Measurements from ENCODE around the gene WDR13.
"Not testable (repeated sequence)": the region's sequence is repeated elsewhere in the genome, so short reads cannot be mapped to it uniquely, and the experiment has no call there.

Gene WDR13

DNA sequence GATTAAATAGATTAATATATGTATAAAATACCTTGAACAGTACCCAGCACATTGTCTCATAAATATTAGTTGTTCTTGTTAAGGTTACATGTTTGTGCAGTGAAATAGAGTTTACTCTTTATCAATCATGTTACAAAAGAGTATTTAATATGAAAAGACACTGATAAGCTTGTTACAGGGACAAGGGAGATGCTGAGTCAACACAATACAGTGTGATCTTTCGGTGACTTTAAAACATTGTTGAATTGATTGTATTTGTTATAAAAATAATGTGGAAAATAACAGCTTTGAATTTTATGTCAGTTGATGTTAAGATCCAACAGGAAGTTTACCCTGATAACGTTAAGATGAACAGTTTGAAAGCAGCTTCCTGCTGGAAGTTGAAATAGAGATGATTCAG is 1.4 kb upstream of the WDR13 start:
- no peak for DNase-seq

DNA sequence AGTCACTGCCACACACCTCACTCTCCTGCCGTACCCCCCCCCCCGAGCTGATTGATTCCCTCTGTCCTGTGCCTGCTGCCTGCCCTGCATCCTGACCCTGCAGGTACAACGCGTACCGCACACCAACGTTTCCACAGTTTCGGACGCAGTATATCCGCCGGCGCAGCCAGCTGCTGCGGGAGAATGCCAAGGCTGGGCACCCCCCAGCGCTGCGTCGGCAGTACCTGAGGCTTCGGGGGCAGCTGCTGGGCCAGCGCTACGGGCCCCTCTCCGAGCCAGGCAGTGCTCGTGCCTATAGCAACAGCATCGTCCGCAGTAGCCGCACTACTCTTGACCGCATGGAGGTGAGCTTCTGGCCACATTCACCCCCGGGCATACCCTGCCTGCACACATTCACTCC is 1.3 kb downstream of the WDR13 start:
- no peak for DNase-seq

GRCh38 chrX:48599341-48599740 is 2.0 kb downstream of the WDR13 start:
- DNase-seq, result no peak

- DNase-seq, result no peak
Observed at GRCh38 chrX:48600226-48600625, 2.9 kb downstream of the WDR13 start.

DNA sequence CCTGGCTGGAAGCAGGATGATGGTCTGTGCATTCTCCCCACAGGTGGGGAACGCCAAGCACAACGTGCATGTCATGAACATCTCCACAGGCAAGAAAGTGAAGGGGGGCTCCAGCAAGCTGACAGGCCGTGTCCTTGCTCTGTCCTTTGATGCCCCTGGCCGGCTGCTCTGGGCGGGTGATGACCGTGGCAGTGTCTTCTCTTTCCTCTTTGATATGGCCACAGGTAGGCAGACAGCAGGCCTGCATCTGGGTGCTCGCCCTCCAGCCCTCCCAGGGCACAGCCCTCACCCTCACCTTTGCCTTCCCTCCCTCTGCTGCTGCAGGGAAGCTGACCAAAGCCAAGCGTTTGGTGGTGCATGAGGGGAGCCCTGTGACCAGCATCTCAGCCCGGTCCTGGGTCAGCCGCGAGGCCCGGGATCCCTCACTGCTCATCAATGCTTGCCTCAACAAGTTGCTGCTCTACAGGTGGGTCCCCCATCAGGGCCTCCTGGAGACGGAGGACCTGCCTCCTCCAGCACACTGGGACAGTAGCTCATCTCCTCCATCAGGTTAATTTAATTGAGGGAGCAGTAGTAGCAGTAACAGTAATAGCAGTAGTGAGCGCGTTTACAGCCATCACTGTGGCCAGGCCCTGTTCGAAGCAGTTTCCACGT is 4.6 kb downstream of the WDR13 start:
- no peak for DNase-seq

GRCh38 chrX:48604701-48605100 is 7.4 kb downstream of the WDR13 start:
- no peak for DNase-seq

DNA sequence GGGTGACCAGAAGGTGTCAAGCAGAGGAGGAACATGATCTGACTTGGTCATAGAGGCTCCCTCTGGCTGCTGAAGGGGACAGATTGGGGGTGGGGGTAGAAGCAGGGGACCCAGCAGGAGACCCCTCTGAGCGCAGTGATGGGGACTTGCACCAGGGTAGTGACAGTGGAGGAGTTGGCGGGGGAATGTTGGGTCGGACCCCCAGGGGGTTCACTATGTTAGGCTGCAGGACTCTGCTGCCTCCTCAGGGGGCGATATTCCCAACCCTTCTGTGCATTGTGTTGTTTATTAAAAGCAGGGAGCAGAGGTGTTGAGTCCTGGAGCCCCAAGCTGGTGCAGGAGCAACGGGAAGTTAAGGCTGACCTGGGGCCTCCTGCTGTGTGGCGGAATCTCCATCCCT is 8.8 kb downstream of the WDR13 start:
- DNase-seq, result no peak

DNA sequence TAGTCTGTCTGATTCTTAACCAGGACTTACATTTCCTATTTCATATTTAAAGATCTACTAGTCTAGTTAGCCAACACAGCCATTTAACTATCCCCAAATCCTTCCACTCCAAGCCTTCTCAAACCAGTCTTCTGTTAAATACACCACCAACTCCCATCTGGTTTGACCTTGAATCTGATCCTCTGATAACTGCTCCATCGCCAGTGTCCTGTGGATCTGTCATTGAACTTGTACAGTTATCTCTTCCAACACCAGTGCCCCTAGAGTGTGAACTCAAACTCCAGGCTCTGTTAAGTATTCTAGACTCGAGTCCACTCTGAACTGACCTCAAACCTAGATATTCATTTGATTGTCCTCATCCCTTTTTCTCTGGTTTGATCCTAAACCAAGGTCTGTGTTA is 14.4 kb downstream of the WDR13 start:
- DNase-seq, result no peak

GRCh38 chrX:48613502-48614160 is 16.3 kb downstream of the WDR13 start:
- DNase-seq, result no peak

GRCh38 chrX:48616576-48616975 is 19.3 kb downstream of the WDR13 start:
- DNase-seq, result no peak

GRCh38 chrX:48617542-48618340 is 20.4 kb downstream of the WDR13 start:
- DNase-seq, result no peak

DNA sequence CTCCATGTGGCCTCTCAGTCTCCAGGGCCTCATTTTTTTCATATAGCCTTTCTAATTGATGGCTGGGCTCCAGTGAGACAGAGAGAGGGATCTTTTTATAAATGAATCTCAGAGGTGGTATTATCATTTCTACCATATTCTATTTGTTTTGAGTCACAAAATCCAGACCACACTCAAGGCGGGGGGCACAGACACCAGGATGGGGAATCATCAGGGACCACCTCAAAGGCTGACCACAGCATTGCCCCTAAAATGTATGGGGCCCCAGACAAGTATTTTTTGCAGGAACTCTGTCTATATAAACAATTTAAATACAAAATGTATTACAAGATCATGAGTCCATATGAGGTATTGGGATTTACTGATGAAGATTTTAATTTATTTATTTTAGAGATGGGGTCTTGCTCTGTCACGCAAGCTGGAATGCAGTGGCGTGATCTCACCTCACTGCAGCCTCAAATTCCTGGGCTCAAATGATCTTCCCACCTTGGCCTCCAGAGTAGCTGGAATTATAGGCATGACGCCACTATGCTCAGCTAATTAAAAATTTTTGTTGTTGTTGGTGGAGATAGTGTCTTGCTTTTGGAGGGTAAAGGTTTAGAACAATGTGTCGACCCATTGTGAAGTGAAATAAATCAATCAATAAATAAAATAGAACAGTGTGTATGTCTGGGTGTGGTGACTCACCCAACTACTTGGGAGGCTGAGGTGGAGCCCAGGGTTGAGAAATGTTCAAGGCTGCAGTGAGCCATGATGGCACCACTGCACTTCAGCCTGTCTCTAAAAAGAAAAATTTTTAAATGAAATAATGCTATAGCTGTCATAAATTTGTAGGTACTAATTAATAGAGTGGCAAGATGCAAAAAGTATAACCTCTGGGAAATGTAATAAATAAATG is 29.4 kb downstream of the WDR13 start:
- DNase-seq, result no peak

DNA sequence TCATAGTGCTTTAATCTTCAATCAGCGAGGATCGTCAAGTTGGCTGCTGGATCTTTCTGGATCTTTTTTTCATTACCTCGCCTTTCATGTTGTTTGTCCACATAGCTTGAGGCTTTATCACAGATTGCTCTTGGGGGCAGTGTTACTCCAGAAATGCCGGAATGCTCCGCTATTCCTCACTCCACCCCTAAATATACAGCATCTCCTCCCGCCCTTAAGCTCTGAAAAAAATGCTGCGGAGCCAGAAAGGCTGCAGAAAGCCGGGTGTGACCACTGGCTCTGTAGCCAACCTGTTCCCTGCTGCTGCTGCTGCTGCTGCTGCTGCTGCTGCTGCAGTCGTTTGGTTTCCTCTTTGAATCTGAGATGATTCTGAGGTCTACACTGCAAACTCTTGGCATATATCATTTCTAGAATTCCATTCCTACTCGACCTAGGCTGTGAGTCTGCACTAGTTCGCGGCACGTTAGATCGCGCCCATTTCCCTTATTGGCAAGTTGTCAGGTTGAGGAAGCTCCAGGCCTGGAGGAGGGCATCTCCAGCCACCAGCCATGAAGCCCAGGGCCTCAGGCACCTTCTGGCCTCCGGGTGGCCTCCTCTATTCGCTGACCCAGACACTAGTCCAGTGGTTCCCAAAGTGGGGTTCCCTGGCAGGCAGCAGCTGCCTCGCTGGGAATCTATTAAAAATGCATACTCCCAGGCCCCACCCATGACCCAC is 34.2 kb downstream of the WDR13 start:
- peak; percentile 95 for DNase-seq

DNA sequence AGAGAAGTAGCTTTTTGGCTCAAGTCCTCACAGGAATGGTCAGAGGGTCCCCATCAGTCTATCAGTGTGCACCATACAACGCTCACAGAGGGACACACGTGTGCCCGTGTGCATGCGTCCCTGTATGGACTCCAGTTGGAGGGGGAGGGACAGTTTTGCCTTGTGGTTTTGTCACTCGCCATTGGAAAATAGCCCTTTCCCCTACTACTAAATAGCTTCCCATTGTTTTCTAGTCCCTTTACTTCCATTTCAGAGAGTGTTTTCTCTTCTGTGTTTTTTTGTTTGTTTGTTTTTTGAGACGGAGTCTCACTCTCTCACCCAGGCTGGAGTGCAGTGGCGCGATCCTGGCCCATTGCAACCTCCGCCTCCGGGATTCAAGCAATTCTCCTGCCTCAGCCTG is 34.9 kb downstream of the WDR13 start:
- DNase-seq, result no peak

GRCh38 chrX:48636301-48636700 is 39.0 kb downstream of the WDR13 start:
- no peak for DNase-seq

GRCh38 chrX:48636776-48637175 is 39.5 kb downstream of the WDR13 start:
- no peak for DNase-seq

- DNase-seq, result no peak
Observed at GRCh38 chrX:48645669-48646068, 48.4 kb downstream of the WDR13 start.

- peak; percentile 77 for DNase-seq
Observed at GRCh38 chrX:48648336-48648751, 51.1 kb downstream of the WDR13 start.

DNA sequence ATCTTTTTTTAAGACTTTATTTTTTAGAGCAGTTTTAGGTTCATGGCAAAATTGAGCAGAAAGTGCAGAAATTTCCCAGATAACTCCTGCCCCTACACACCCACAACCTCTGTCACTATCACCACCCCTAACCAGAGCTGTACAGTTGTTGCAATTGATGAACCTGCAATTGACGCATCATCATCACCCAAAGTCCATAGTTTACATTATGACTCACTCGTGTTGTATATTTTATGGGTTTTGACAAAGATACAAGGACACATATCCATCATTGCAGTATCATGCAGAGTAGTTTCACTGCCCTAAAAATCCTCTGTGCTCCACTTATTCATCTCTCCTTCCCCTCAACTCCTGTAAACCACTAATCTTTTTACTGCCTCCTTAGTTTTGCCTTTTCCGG is 51.8 kb downstream of the WDR13 start:
- DNase-seq, result no peak

- not testable (repeated sequence) for DNase-seq
Observed at GRCh38 chrX:48652055-48652579, 54.8 kb downstream of the WDR13 start.

DNA sequence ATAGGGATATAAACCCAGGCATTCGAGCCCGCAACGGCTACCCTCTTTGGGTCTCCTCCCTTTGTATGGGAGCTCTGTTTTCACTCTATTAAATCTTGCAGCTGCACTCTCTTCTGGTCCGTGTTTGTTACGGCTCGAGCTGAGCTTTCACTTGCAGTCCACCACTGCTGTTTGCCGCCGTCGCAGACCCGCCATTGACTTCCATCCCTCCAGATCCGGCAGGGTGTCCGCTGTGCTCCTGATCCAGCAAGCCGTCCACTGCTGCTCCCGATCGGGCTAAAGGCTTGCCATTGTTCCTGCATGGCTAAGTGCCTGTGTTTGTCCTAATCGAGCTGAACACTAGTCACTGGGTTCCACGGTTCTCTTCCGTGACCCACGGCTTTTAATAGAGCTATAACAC is 57.5 kb downstream of the WDR13 start:
- DNase-seq, result not testable (repeated sequence)

Measured in eye (tissue), 1 donor.